HG03196 (cell line): ENCODE data around the gene MYO16.
"Not testable (repeated sequence)": the region's sequence is repeated elsewhere in the genome, so short reads cannot be mapped to it uniquely, and the experiment has no call there.

Source experiments
- ATAC-seq: cut with Tn5 transposase; IDR thresholded peaks from one replicate; pipeline ENCODE4 v1.9.1; 2021; ENCODE audit not compliant: unreplicated experiment

The MYO16 gene

DNA sequence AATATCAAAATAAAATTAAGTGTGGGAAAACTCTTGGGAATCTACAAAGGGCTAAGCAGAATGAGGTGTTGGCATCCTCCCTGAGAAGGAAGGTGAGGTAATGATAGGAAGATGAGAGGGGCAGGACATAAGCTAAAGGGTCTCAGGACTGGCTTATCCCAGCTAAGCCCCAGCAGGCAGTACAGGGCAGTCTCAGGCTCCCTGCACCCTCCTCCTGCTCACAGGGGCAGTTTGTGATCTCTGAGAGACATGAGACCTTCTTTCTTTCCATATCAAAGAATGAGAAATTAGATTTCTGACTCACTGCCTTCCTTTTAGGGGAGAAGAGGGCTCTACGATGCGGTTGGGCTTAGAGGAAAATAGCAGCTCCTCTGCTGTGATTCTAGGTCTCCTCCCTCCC, 586.0 kb downstream of the MYO16 start:
- ATAC-seq: no peak

DNA sequence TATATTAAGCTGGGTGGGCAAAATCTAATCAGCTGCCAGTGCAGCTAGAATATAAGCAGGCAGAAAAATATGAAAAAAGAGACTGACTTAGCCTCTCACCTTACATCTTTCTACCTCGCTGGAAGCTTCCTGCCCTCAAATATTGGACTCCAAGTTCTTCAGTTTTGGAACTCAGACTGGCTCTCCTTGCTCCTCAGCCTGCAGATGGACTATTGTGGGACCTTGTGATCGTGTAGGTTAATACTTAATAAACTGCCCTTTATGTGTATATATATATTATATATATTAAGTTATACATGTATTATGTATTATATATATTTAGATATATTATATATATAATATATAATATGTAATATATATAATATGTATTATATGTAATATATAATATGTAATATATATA, 588.1 kb downstream of the MYO16 start:
- not testable (repeated sequence) for ATAC-seq

GRCh38 chr13:109220631-109221030, 591.2 kb downstream of the MYO16 start:
- no peak for ATAC-seq

GRCh38 chr13:109224033-109224432, 594.6 kb downstream of the MYO16 start:
- ATAC-seq: no peak

DNA sequence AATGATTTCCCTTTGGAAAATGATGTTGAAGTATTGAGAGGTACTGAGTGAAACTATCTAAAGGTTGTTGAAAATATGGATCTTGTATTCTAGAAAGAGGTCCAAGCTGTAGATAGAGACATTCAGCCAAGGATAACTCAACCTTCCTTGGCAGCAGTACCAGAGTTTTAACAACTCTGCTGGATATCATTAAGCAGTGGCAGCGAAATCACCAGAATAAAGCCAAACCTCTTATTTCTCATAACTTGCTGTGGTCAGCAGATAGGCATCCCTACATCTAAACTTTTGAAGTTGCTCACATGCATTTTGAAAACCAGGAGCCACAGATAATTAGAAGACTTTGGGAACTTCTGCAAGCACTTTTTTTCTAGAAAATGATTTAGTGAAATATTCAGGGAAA, 597.2 kb downstream of the MYO16 start:
- no peak for ATAC-seq

DNA sequence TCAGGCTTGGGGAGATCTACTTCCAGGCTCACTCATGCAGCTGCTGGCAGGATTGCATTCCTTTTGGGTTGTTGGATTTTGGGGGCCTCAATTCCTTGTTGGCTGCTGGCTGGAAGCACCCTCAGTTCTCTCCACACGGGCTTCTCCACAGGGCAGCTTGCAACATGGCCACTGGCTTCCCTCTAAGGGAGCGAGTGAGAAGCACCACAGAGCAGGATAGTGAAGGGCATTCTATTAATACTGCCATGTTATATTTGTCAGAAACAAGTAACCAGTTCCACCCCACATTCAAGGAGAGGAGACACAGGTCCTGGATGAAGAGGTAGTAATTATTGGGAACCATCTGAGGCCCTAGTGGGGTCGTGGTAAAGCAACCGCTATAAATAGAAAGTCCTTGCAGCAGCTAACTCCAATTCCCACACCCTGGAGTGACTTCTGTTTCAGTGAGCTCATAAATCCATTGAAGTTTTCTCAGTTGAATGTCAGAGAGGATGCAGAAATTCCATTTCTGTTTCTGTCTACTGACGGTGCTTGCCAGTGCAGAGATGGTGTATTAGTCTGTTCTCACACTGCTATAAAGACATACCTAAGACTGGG, 598.0 kb downstream of the MYO16 start:
- ATAC-seq: no peak

DNA sequence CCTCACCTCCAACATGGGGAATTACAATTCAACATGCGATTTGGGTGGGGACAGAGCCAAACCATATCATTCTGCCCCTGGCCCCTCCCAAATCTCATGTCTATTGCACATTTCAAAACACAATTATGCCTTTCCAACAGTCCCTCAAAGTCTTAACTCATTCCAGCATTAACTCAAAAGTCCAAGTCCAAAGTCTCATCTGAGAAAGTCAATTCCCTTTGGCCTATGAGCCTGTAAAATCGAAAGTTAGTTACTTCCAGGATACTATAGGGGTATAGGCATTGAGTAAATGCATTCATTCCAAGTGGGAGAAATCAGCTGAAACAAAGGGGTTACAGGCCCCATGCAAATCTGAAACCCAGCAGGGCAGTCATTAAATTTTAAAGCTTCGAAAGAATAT, 598.8 kb downstream of the MYO16 start:
- ATAC-seq: no peak

- ATAC-seq: no peak
Observed at GRCh38 chr13:109231888-109232287, 602.5 kb downstream of the MYO16 start.

DNA sequence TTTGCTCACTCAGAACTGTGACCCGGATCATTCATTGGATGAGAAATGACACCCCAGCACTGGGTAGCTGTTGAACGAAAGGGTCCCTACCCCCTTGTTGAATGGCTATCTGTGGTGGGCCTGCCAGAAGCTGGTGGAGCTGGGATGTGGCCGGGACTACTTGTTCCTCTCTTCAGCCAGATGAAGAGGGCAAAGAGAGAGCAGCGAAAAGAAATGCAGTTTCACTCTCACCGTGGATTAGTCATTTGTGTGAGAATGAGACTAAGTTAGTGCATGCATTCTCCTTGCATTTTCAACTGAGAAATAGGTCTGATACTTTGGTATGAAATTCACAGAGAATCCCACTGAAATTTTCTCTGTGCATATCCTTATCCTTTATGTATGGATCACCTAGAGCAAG, 603.9 kb downstream of the MYO16 start:
- ATAC-seq: peak; percentile 72

- ATAC-seq: no peak
Observed at GRCh38 chr13:109235901-109236300, 606.5 kb downstream of the MYO16 start.

- ATAC-seq: no peak
Observed at GRCh38 chr13:109241160-109241559, 611.7 kb downstream of the MYO16 start.

GRCh38 chr13:109243311-109243951, 614.0 kb downstream of the MYO16 start:
- no peak for ATAC-seq

DNA sequence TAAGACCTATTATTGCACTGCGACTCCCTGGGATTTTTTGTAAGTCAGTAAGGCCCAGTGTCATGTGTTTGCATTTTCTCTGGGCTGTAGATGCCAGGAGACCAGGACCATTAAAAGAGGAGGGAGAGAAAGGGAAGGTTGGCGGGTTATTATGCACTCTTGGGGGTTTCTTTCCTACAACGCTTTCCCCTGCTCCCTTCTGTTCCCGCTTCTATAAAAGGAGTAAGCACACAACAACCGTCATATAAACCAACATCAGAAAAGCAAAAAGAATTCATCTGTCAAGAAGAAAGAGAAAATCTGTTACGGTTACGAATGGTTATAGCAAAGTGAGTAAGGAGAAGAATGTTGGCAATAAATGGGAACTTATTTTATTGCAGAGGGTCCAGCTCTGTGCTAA, 615.2 kb downstream of the MYO16 start:
- ATAC-seq: no peak

DNA sequence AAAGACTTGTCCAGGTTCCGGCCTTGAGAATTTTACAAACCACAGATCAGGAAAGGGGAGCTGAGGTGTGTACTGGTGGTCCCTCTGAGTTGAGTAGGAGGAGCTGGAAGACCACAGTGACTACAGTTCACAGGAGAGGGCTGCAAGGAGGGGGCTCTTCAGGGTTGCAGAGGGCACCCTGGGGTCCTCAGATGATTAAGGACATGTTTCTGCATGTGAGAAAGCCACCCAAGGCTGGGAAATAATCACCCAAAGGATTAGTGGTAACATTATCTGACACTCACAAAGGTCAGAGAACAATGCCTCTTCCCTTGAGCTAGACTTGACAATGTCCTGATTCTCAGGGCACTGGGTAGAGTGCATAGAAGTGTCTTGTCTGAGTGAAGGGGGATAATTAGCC, 616.6 kb downstream of the MYO16 start:
- ATAC-seq: no peak

DNA sequence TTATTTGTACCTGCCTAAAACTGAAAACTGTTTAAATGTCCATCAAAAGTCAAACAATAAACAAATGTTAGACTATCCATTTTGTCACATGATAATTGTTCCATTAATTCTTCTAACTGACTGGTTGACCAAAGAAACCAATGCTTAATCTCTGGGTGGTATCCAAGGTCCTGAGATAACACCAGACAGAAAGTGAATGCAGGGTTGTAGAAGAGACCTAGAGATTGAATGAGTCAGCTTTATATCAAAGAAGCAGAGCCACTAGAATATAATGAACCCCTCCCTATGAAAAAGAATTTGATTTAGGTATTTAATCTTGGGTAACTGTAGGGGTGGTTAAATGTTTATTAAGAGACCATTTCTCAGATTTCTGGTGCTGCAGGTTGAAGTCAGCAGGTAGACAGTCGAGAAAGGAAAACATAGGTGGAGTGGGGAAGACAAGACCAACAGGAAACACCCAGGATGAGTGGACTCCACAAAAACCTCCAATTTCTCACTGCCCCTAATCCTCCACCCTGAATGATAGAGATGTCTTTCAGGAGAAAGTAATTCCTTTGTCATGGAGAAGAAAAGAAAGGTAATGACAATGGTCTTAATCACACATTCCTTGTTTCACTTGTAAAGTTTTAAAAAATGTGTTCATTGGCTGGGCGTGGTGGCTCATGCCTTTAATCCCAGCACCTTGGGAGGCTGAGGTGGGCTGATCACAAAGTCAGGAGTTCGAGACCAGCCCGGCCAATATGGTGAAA, 620.5 kb downstream of the MYO16 start:
- no peak for ATAC-seq

GRCh38 chr13:109251956-109252355, 622.5 kb downstream of the MYO16 start:
- no peak for ATAC-seq

GRCh38 chr13:109253316-109253715, 623.9 kb downstream of the MYO16 start:
- ATAC-seq: no peak

DNA sequence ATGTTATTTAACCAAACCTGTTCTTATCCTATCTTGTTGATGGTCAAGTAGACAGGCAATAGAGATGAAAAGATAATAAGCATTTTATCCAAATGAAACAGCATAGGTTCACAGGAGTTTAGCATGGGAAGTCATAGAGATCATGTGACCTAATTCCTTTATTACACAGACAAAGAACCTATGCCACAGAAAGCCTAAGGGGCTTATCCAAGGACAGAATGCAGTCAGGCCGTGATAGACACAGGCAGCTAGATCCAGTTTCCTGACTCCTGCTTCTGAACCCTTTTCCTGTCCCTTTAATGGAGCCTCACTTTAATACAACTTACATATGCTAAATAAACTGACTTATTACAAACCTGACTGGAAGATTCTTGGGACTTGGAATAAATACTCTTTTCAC, 624.9 kb downstream of the MYO16 start:
- no peak for ATAC-seq

DNA sequence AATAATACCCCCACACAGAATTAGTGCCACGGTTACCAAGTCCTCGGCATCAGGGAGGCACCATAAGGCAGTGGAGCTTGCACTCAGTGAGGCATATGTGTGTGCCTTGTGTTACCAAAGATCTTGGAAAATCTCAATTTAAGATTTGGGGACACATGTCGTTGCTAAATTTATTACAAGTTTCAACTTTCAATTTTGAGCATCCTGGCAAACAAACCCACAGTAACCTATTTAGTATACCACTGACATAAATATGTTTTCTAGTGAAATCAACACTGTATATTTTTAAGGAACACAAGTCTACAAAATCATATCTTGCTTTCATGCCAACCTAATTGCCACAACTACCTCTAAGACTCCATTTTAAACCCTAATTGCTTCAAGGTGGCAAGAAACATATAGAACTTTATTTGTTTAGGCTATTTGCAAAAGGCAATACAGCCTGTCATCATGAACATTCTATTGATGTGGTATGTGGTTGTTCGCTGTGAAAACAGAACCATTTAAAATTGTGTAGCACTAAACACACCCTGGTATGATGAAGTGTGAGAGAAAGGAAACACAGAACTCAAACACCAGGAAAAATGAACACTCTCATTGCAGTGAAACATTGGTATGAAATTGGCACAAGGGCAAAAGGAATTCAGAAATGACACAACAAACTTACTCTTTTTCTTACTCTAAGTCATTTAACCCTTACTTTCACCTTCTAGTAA, 625.9 kb downstream of the MYO16 start:
- no peak for ATAC-seq

DNA sequence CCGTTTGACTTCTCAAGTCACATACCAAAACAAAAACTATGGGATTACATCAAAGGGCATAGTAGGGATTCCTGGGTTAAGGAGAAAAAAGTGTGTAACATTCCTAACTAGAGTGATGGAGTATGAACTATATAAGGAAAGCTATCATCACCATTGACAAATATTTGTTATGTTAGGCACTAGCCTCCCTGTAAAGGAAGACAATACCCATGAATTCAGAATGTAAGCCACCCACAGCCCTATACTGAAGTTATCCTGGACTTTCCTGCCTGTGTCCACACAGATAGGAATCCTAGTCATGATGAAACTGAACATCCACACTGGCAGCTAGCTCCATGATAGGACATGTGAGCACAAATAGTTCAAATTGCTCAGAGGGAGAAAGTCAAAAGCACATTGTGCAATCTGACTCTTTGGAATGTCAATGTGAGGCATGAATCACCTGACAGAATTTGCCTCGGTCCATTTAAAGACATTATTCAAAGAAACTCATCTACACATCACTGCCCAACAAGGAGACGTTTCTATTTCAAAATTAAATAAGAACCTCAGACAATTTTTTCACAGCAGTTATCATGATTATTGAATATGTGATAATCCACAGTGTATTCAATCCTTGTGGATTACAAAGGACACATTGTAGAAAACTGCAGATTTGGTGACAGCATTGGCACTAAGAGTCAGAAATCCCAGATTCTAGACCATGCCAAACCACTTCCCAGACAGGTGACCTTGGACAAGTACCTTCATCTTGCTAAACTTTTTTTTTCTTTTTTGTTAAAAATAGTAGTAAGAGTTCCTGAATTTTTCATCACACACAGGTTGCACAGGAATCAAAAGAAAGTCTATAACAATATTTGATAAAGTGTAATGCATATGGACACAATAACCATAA, 627.7 kb downstream of the MYO16 start:
- ATAC-seq: no peak
